GM23338 (cell line): ENCODE data around the gene CYBC1. TPM values are rescaled to one million over a fixed set of nuclear protein-coding genes. Genes with fewer than 3 reads are reported as not detected.

Source experiments
- ATAC-seq: fragments of 200-7000 bp; cut with Tn5 transposase; 3 replicates; pipeline ENCODE4 v1.9.1; 2020
- DNase-seq: peaks from one replicate; pipeline ENCODE4 v3.0.0-alpha.2; 2015; ENCODE audit warnings: low spot score
- H2AFZ ChIP-seq: fragments of 200-600 bp; sonication (generic); 2 replicates; pipeline ENCODE4 v1.8.0; 2016; ENCODE audit warnings: antibody characterized with exemption, mild to moderate bottlenecking, moderate library complexity
- H3F3A ChIP-seq: fragments of 200-600 bp; sonication (generic); replicated peaks from 2 replicates; pipeline ENCODE4 v1.8.0; 2017; ENCODE audit warnings: antibody characterized with exemption, mixed run types, low read depth
- H3K27ac ChIP-seq: fragments of 200-600 bp; sonication (generic); 2 replicates; pipeline ENCODE4 v1.6.1; 2016; ENCODE audit warnings: low read depth
- H3K27me3 ChIP-seq: fragments of 200-600 bp; sonication (generic); 2 replicates; pipeline ENCODE4 v1.8.0; 2016; ENCODE audit warnings: mild to moderate bottlenecking, mixed run types, moderate library complexity; ENCODE audit not compliant: insufficient read depth
- H3K36me3 ChIP-seq: fragments of 200-600 bp; sonication (generic); 2 replicates; pipeline ENCODE4 v1.8.0; 2016; ENCODE audit warnings: mild to moderate bottlenecking; ENCODE audit not compliant: insufficient read depth
- H3K4me1 ChIP-seq: fragments of 200-600 bp; sonication (generic); 2 replicates; pipeline ENCODE4 v1.8.0; 2016; ENCODE audit warnings: mild to moderate bottlenecking, moderate library complexity; ENCODE audit not compliant: insufficient read depth
- H3K4me2 ChIP-seq: fragments of 200-600 bp; sonication (generic); 2 replicates; pipeline ENCODE4 v1.7.1; 2017; ENCODE audit warnings: mixed run types
- H3K4me3 ChIP-seq: fragments of 200-600 bp; sonication (generic); 2 replicates; pipeline ENCODE4 v1.6.1; 2016; ENCODE audit warnings: mixed run types
- H3K79me2 ChIP-seq: fragments of 200-600 bp; sonication (generic); replicated peaks from 2 replicates; pipeline ENCODE4 v1.8.0; 2017; ENCODE audit warnings: mild to moderate bottlenecking; ENCODE audit not compliant: insufficient read depth
- H3K9me2 ChIP-seq: fragments of 200-600 bp; sonication (generic); 2 replicates; pipeline ENCODE4 v1.8.0; 2017; ENCODE audit not compliant: insufficient read depth
- H4K20me1 ChIP-seq: fragments of 200-600 bp; sonication (generic); replicated peaks from 2 replicates; pipeline ENCODE4 v1.8.0; 2017; ENCODE audit warnings: mild to moderate bottlenecking; ENCODE audit not compliant: insufficient read depth
- H3K27ac Mint-ChIP-seq: 2 replicates; pipeline ENCODE4 v1.8.0; 2020; ENCODE audit warnings: inconsistent platforms, mild to moderate bottlenecking, moderate library complexity, mixed read lengths
- H3K27me3 Mint-ChIP-seq: 3 replicates; pipeline ENCODE4 v1.8.0; 2022; ENCODE audit warnings: low read depth, mild to moderate bottlenecking, moderate library complexity, mixed read lengths, inconsistent platforms; ENCODE audit not compliant: insufficient read depth, poor library complexity
- H3K36me3 Mint-ChIP-seq: 3 replicates; pipeline ENCODE4 v1.8.0; 2021; ENCODE audit warnings: low read depth, mild to moderate bottlenecking, inconsistent platforms, moderate library complexity, mixed read lengths
- H3K4me1 Mint-ChIP-seq: 3 replicates; pipeline ENCODE4 v1.8.0; 2020; ENCODE audit warnings: mild to moderate bottlenecking, inconsistent platforms, mixed read lengths
- H3K4me3 Mint-ChIP-seq: 3 replicates; pipeline ENCODE4 v1.8.0; 2021; ENCODE audit warnings: moderate library complexity, mild to moderate bottlenecking, inconsistent platforms, mixed read lengths
- H3K9me3 Mint-ChIP-seq: 3 replicates; pipeline ENCODE4 v1.8.0; 2020; ENCODE audit warnings: moderate library complexity, mild to moderate bottlenecking, inconsistent platforms, mixed read lengths
- CREB1 ChIP-seq: fragments of 250-450 bp; sonication (Bioruptor Pico); IDR thresholded peaks from 2 replicates; pipeline ENCODE4 v1.5.0; 2020; ENCODE audit warnings: low read depth, mild to moderate bottlenecking, moderate library complexity
- EZH2 ChIP-seq: fragments of 200-600 bp; sonication (generic); IDR thresholded peaks from one replicate; pipeline ENCODE4 v1.8.0; 2017; ENCODE audit warnings: antibody characterized with exemption, mild to moderate bottlenecking, low read depth; ENCODE audit not compliant: unreplicated experiment
- EZH2phosphoT487 ChIP-seq: fragments of 200-600 bp; sonication (generic); IDR thresholded peaks from one replicate; pipeline ENCODE4 v1.8.1; 2018; ENCODE audit warnings: antibody characterized with exemption; ENCODE audit not compliant: unreplicated experiment
- JUNB ChIP-seq: IDR thresholded peaks from one replicate; pipeline ENCODE4 v1.6.1; 2016; ENCODE audit warnings: antibody characterized with exemption; ENCODE audit not compliant: unreplicated experiment
- NANOG ChIP-seq: IDR thresholded peaks from 2 replicates; pipeline ENCODE4 v1.6.1; 2016; ENCODE audit warnings: antibody characterized with exemption, borderline replicate concordance
- POLR2AphosphoS5 ChIP-seq: IDR thresholded peaks from 2 replicates; pipeline ENCODE4 v1.6.1; 2016; ENCODE audit warnings: antibody characterized with exemption, low read depth
- REST ChIP-seq: IDR thresholded peaks from one replicate; pipeline ENCODE4 v1.6.1; 2018; ENCODE audit warnings: antibody characterized with exemption; ENCODE audit not compliant: unreplicated experiment
- STAT1 ChIP-seq: IDR thresholded peaks from one replicate; pipeline ENCODE4 v1.6.1; 2016; ENCODE audit warnings: antibody characterized with exemption; ENCODE audit not compliant: unreplicated experiment
- ZNF114 ChIP-seq: fragments of 250-450 bp; sonication (Bioruptor Pico); IDR thresholded peaks from 2 replicates; pipeline ENCODE4 v1.5.0; 2020; ENCODE audit warnings: mild to moderate bottlenecking, moderate library complexity
- ZNF331 ChIP-seq: fragments of 250-450 bp; sonication (Bioruptor Pico); IDR thresholded peaks from 2 replicates; pipeline ENCODE4 v1.5.0; 2020; ENCODE audit warnings: low read depth, mild to moderate bottlenecking, moderate library complexity
- polyA plus RNA-seq: library from polyadenylated mRNA; unstranded; fragments of >200 nt; fragmentation: Nextera tagmentation; extraction: Ambion mirVana; gene quantifications from 2 replicates; pipeline ENCODE4 v1.2.1, GENCODE V29; 2016
- total RNA-seq: library from RNA; depleted of rRNA; stranded (reverse); fragments of >200 nt; shearing (Covaris generic); gene quantifications from 2 replicates; pipeline ENCODE4 v1.2.3, GENCODE V29; 2014
- TF ChIP-seq, protein P1 (sequence below): IDR thresholded peaks from 2 replicates; pipeline ENCODE4 v1.6.1; 2016; ENCODE audit warnings: antibody characterized with exemption
- TF ChIP-seq, protein P2 (sequence below), 2 experiments: fragments of 200-600 bp in 1 of 2; sonication (generic) in 1 of 2; conservative IDR thresholded peaks; 2 replicates each; pipeline versions ENCODE4 v1.5.1 to v1.6.1; 2016 to 2017; ENCODE audit warnings: antibody characterized with exemption in 2 of 2, low read depth in 2 of 2, mild to moderate bottlenecking in 2 of 2, moderate library complexity in 1 of 2

Gene CYBC1
- total and polyA plus RNA-seq, 2 experiments from 2014 or later: 24.7 to 72.4 TPM

DNA sequence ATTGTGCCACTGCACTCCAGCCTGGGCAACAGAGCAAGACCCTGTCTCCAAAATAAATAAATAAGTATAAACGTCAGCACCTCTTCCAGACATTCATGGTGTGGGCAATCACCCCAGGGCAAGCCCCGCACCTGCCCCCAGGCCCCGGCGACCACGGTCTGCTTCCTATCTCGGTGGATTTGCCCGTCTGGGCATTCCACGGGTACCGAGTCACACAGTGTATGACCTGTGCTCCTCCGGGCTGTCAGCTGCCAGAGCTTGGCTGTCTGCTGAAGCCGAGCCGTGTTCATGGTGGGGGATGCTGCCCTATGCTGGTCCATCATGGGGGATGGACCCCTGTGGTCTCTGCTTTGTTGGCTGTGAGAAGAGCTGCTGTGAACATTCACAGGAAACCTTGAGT lies 15.4 kb downstream of the CYBC1 start (continued):
- TF ChIP-seq, protein P1, sequence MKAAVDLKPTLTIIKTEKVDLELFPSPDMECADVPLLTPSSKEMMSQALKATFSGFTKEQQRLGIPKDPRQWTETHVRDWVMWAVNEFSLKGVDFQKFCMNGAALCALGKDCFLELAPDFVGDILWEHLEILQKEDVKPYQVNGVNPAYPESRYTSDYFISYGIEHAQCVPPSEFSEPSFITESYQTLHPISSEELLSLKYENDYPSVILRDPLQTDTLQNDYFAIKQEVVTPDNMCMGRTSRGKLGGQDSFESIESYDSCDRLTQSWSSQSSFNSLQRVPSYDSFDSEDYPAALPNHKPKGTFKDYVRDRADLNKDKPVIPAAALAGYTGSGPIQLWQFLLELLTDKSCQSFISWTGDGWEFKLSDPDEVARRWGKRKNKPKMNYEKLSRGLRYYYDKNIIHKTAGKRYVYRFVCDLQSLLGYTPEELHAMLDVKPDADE: no peak
- TF ChIP-seq STAT1 (no peak), ZNF114 (no peak), EZH2phosphoT487 (no peak), EZH2 (no peak), NANOG (no peak)
- TF ChIP-seq, protein P2, sequence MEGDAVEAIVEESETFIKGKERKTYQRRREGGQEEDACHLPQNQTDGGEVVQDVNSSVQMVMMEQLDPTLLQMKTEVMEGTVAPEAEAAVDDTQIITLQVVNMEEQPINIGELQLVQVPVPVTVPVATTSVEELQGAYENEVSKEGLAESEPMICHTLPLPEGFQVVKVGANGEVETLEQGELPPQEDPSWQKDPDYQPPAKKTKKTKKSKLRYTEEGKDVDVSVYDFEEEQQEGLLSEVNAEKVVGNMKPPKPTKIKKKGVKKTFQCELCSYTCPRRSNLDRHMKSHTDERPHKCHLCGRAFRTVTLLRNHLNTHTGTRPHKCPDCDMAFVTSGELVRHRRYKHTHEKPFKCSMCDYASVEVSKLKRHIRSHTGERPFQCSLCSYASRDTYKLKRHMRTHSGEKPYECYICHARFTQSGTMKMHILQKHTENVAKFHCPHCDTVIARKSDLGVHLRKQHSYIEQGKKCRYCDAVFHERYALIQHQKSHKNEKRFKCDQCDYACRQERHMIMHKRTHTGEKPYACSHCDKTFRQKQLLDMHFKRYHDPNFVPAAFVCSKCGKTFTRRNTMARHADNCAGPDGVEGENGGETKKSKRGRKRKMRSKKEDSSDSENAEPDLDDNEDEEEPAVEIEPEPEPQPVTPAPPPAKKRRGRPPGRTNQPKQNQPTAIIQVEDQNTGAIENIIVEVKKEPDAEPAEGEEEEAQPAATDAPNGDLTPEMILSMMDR (conservative IDR thresholded peaks at IDR 0.05; ENCODE audit: low read depth in 2 of 2): no peak

DNA sequence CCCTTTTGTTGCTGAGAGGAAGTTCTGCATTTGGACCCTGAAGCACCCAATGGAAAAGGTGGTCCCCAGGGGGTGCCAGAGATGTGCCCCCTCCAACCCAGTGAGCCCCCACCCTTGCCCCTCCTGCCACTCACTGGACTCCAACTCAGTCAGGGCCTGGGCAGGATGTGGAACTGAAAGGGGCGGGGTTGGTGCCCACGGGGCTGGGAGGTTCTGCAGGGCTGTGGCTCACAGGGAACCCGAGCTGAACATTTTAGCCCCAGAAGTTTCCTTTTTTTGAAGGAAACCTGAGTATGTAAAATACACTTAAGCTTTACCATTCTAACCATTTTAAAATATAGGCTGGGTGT lies 16.4 kb downstream of the CYBC1 start:
- H3K4me1 Mint-ChIP-seq: peaks cover 3% of the 10 kb centered on the region; the same call in 1 of the 3 replicates
- TF ChIP-seq EZH2phosphoT487 (no peak), ZNF114 (no peak), ZNF331 (CRISPR knock-in tag) (no peak), EZH2 (no peak), STAT1 (no peak), CREB1 (CRISPR knock-in tag) (no peak), JUNB (no peak), REST (no peak), NANOG (no peak), POLR2AphosphoS5 (no peak)
- TF ChIP-seq, protein P1: no peak
- TF ChIP-seq, protein P2 (conservative IDR thresholded peaks at IDR 0.05; ENCODE audit: low read depth in 2 of 2): no peak

More for the DNA sequence above, 16.4 kb downstream of the CYBC1 start:
- Histone ChIP-seq H3K36me3 (no peaks in the 10 kb centered on the region), H2AFZ (no peak overlapping the region), H3K27me3 (no peaks in the 10 kb centered on the region), H4K20me1 (no peaks in the 10 kb centered on the region), H3K4me1 (no peaks in the 10 kb centered on the region), H3K79me2 (no peaks in the 10 kb centered on the region), H3K9me2 (no peaks in the 10 kb centered on the region), H3K4me3 (no peak overlapping the region), H3F3A (no peaks in the 10 kb centered on the region), H3K4me2 (no peak overlapping the region), H3K27ac (no peak overlapping the region)
- no peaks in the 10 kb centered on the region for H3K9me3 Mint-ChIP-seq
- ATAC-seq (no peak), DNase-seq (no peak)
- H3K36me3 Mint-ChIP-seq: peaks cover 4% of the 10 kb centered on the region
- H3K27ac Mint-ChIP-seq: no peak overlapping the region
- peaks cover 13% of the 10 kb centered on the region for H3K27me3 Mint-ChIP-seq
- no peak overlapping the region; the same call in 2 of the 3 replicates for H3K4me3 Mint-ChIP-seq
